OCI-LY3 (cell line): Measurements from ENCODE around the gene MALAT1.

Experiments
- CTCF ChIP-seq: fragments of 200-600, 300-600 bp; sonication (generic); IDR thresholded peaks from 2 replicates; pipeline ENCODE4 v1.5.1; 2014; ENCODE audit warnings: antibody characterized with exemption, low read length, low read depth
- EZH2phosphoT487 ChIP-seq: fragments of 200-600 bp; shearing (Covaris generic); IDR thresholded peaks from 2 replicates; pipeline ENCODE4 v1.6.1; 2018; ENCODE audit warnings: antibody characterized with exemption, mixed run types, low read depth

- TF ChIP-seq CTCF (no peak), EZH2phosphoT487 (no peak)
Measured at GRCh38 chr11:65486570-65487466, 12.0 kb upstream of the MALAT1 start.
